Adrenal gland (tissue), 5 donors: ENCODE data around the gene EHD1.

Experiments
- POLR2A ChIP-seq, 2 donors: fragments of 450-650 bp; IDR thresholded peaks; one replicate each; pipeline ENCODE4 v1.6.1; 2017; ENCODE audit warnings: antibody characterized with exemption in 2 of 2, mild to moderate bottlenecking in 2 of 2, moderate library complexity in 1 of 2
- TF ChIP-seq, protein P1 (sequence below), 6 experiments: fragments of 450-650 bp in 4 of 6; fragments of 200-600 bp in 2 of 6; sonication (generic) in 1 of 6; IDR thresholded peaks; 1 replicate in 5 of 6; 2 replicates in 1 of 6; pipeline versions ENCODE4 v1.5.1 to v1.8.0; 2016 to 2021; ENCODE audit warnings: antibody characterized with exemption in 6 of 6, mild to moderate bottlenecking in 2 of 6, moderate library complexity in 1 of 6
- donor health status: DM: no; HTN: no; CAD: no.

DNA sequence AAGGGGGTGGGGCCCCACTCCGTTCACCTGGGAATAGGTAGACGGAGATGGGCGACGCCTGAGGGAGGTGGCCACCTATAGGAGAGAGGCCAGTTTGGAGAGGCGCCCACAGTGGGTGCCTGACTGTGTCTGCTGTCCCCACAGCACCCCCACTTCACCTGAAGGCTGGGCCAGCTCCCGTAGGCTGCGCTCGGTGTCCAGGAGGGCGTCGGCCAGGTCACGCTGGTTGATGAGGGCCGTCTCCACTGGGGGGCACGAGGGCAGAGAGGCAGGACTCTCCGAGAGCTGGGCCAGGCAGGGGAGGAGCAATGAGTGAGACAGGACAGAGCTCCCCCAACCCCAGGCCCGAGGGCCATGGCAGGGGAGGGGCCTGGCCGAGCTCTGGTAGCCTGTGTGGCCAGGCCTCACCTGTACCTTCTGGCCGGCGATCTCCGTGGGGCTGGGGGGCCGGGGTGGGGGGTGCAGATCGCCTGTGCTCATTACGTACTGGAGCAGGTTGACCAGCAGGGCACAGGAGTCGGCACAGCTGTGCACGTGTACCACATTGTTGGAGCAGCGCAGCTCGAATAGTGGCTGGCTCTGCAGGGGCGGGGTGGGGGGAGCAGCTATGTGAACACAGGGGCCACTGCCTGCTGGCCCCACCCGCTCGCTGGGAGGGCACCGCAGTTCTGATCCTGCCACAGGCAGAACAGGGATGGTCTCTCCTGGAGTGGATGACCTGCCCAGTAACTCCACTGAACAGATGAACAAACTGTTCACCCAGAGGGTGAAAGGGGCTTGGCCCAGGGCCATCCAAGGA lies 23.9 kb upstream of the EHD1 start:
- TF ChIP-seq, protein P1, sequence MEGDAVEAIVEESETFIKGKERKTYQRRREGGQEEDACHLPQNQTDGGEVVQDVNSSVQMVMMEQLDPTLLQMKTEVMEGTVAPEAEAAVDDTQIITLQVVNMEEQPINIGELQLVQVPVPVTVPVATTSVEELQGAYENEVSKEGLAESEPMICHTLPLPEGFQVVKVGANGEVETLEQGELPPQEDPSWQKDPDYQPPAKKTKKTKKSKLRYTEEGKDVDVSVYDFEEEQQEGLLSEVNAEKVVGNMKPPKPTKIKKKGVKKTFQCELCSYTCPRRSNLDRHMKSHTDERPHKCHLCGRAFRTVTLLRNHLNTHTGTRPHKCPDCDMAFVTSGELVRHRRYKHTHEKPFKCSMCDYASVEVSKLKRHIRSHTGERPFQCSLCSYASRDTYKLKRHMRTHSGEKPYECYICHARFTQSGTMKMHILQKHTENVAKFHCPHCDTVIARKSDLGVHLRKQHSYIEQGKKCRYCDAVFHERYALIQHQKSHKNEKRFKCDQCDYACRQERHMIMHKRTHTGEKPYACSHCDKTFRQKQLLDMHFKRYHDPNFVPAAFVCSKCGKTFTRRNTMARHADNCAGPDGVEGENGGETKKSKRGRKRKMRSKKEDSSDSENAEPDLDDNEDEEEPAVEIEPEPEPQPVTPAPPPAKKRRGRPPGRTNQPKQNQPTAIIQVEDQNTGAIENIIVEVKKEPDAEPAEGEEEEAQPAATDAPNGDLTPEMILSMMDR (IDR thresholded peaks at IDR 0.05) = no peak
- TF ChIP-seq POLR2A (IDR thresholded peaks at IDR 0.05) = no peak
